Measurements from ENCODE around the gene RGL3. TPM values are rescaled to one million over a fixed set of nuclear protein-coding genes. Genes with fewer than 3 reads are reported as not detected.

RGL3 gene
- total and polyA plus RNA-seq, 2 of the 4 experiments (the other 2 are of a cell fraction) = 0.18 to 0.62 TPM

- H3K23ac ChIP-seq (ENCODE audit: low read depth, low read length) = no peak overlapping the region
- H3K56ac ChIP-seq (ENCODE audit: extremely low read depth, insufficient read depth, low read length) = no peak overlapping the region
- no peak overlapping the region for H2AFZ ChIP-seq (replicated peaks; ENCODE audit: low read length, poor library complexity)
- peaks cover 3% of the 10 kb centered on the region; the same call in 1 of the 2 replicates for H4K20me1 ChIP-seq (ENCODE audit: insufficient read depth, low read length)
- no peak overlapping the region for H4K91ac ChIP-seq (ENCODE audit: insufficient read depth, low read depth, low read length)
- BruUV-seq (replicated peaks) = no TSS peak
- no peak overlapping the region for H4K8ac ChIP-seq (ENCODE audit: low read depth in 2 of 2, low read length in 2 of 2)
- ChIA-PET POLR2A (ENCODE audit: unreplicated experiment) (no interaction called here), CTCF (no interaction called here)
- TF ChIP-seq RFX5 (IDR thresholded peaks at IDR 0.05; ENCODE audit: low read depth, low read length) (no peak), RAD21 (IDR thresholded peaks at IDR 0.05; ENCODE audit: low read length) (no peak), MXI1 (IDR thresholded peaks at IDR 0.05; ENCODE audit: borderline replicate concordance, low read depth, low read length) (no peak), CEBPB (IDR thresholded peaks at IDR 0.05; ENCODE audit: low read depth, low read length) (no peak)
- H2BK15ac ChIP-seq (ENCODE audit: low read depth, low read length) = no peak overlapping the region
- H2BK5ac ChIP-seq (ENCODE audit: low read depth, low read length, poor library complexity, severe bottlenecking) = no peak overlapping the region
- no peaks in the 10 kb centered on the region for H3K79me1 ChIP-seq (ENCODE audit: low read depth in 1 of 2, low read length in 2 of 2)
- ATAC-seq (ENCODE audit: low read depth) (no peak), DNase-seq (no peak)
- no peak overlapping the region for H3K4ac ChIP-seq (ENCODE audit: low read depth, low read length)
- H2AK9ac ChIP-seq (replicated peaks; ENCODE audit: low read depth, low read length, poor library complexity) = no peak overlapping the region
- H3K4me2 ChIP-seq (ENCODE audit: low read depth, low read length) = no peak overlapping the region
- dilution Hi-C loops (cut with HindIII; ENCODE audit: low sequenced_read_pairs, unreplicated experiment) (no loop called here), intact Hi-C loops (cut with micrococcal nuclease) (no loop called here), in situ Hi-C loops (cut with MboI; ENCODE audit: low sequenced_read_pairs) (no loop called here)
- H3K14ac ChIP-seq (replicated peaks; ENCODE audit: low read depth, low read length) = no peak overlapping the region
- no peak overlapping the region for H4K5ac ChIP-seq (ENCODE audit: low read depth, low read length)
- no peak overlapping the region for H2AK5ac ChIP-seq (ENCODE audit: low read depth, low read length)
- H3K4me1 ChIP-seq (ENCODE audit: control insufficient read depth, insufficient read depth, low read length) = no peaks in the 10 kb centered on the region
- no peaks in the 10 kb centered on the region for H3K9me3 ChIP-seq (ENCODE audit: control insufficient read depth, insufficient read depth, low read length)
- H3K9ac ChIP-seq (ENCODE audit: low read depth, low read length) = no peak overlapping the region
- no peak overlapping the region for H3K18ac ChIP-seq (ENCODE audit: low read depth, low read length)
- no CpG with 5 or more reads among the region's 2 CpGs for WGBS, 2 experiments (ENCODE audit: extremely low coverage in 2 of 2, insufficient read length in 1 of 2)
- no peaks in the 10 kb centered on the region for H3K27me3 ChIP-seq (ENCODE audit: control insufficient read depth, insufficient read depth, low read length)
- H2BK20ac ChIP-seq (ENCODE audit: low read depth, low read length) = no peak overlapping the region
- no peak overlapping the region for H2BK120ac ChIP-seq (ENCODE audit: low read depth, low read length)
- peaks cover 4% of the 10 kb centered on the region; the same call in 1 of the 2 replicates for H3K9me1 ChIP-seq (ENCODE audit: insufficient read depth, low read length)
- H3K4me3 ChIP-seq (ENCODE audit: insufficient read depth, low read depth, low read length) = no peak overlapping the region
- peaks cover 17% of the 10 kb centered on the region for H3K36me3 ChIP-seq (ENCODE audit: control insufficient read depth, insufficient read depth, low read length)
- H3K27ac ChIP-seq (ENCODE audit: insufficient read depth, low read length) = no peak overlapping the region
Observed at GRCh38 chr19:11367528-11367927, 51.6 kb downstream of the RGL3 start.

All from IMR-90 (cell line).